MM.1S (cell line): ENCODE results near the gene PPL.
"Not testable (repeated sequence)": the region's sequence is repeated elsewhere in the genome, so short reads cannot be mapped to it uniquely, and the experiment has no call there.

ENCODE experiments used
- CTCF ChIP-seq: fragments of 300-600 bp; sonication (generic); IDR thresholded peaks from 2 replicates; pipeline ENCODE4 v1.5.1; 2016; ENCODE audit warnings: antibody characterized with exemption, low read length, mixed read lengths
- EZH2phosphoT487 ChIP-seq: fragments of 300-600 bp; sonication (generic); IDR thresholded peaks from 2 replicates; pipeline ENCODE4 v1.6.1; 2018; ENCODE audit warnings: antibody characterized with exemption, low read length

GRCh38 chr16:4896761-4897160 lies 40.2 kb downstream of the PPL start:
- not testable (repeated sequence) for TF ChIP-seq CTCF, EZH2phosphoT487
